A549 (cell line): ENCODE results near the gene CBARP. TPM values are rescaled to one million over a fixed set of nuclear protein-coding genes. Genes with fewer than 3 reads are reported as not detected.

Experiments
- ATAC-seq, 2 experiments: fragments of 200-7000 bp in 1 of 2; fragments of >200 bp in 1 of 2; cut with Nextera tagmentation in 1 of 2; cut with Tn5 transposase in 1 of 2; 3 replicates each; pipeline versions ENCODE4 v1.8.0 to v1.9.1; 2018 to 2020; ENCODE audit warnings: mild to moderate bottlenecking in 1 of 2, moderate library complexity in 1 of 2
- CTCF ChIA-PET: fragments of 300-600 bp; sonication (Branson Sonifier 250); formaldehyde crosslinking; extraction: SDS; loops from one replicate; lab custom pipeline; 2021; ENCODE audit warnings: antibody characterized with exemption, inconsistent platforms; lab: Yijun Ruan, JAX
- POLR2A ChIA-PET: fragments of 350-600 bp; formaldehyde crosslinking; extraction: SDS; loops from one replicate; lab custom pipeline; 2021; ENCODE audit warnings: antibody characterized with exemption, inconsistent platforms; lab: Yijun Ruan, JAX
- DNase-seq, 2 experiments: peaks; one replicate each; pipeline versions ENCODE4 v3.0.0 to v3.0.0-alpha.2; 2011 to 2016; ENCODE audit warnings: low read depth in 1 of 2, low spot score in 1 of 2
- FAIRE-seq: peaks from 2 replicates; lab custom pipeline; 2011; peaks lifted over from hg19 to GRCh38; lab: Jason Lieb, UNC
- H3K27ac ChIP-seq, 2 experiments: fragments of >200 bp; sonication (Bioruptor Twin); formaldehyde crosslinking; 3 replicates each; pipeline ENCODE4 v1.5.1; 2016 to 2017
- H3K4me1 ChIP-seq: fragments of >200 bp; sonication (Bioruptor Twin); formaldehyde crosslinking; 3 replicates; pipeline ENCODE4 v1.6.1; 2016
- H3K4me2 ChIP-seq: fragments of >200 bp; sonication (Bioruptor Twin); formaldehyde crosslinking; 3 replicates; pipeline ENCODE4 v1.6.1; 2016
- H3K4me3 ChIP-seq: fragments of >200 bp; sonication (Bioruptor Twin); formaldehyde crosslinking; 3 replicates; pipeline ENCODE4 v1.5.1; 2016
- H3K9me3 ChIP-seq: fragments of >200 bp; sonication (Bioruptor Twin); formaldehyde crosslinking; 3 replicates; pipeline ENCODE4 v1.6.1; 2016
- BHLHE40 ChIP-seq: IDR thresholded peaks from 2 replicates; pipeline ENCODE4 v1.6.1; 2012; ENCODE audit warnings: low read depth, low read length, inconsistent platforms
- E2F6 ChIP-seq: IDR thresholded peaks from 2 replicates; pipeline ENCODE4 v1.6.1; 2012; ENCODE audit warnings: low read depth, borderline replicate concordance
- EP300 ChIP-seq, 2 experiments: fragments of >200 bp; sonication (Bioruptor Twin); formaldehyde crosslinking; IDR thresholded peaks; 2 replicates in 1 of 2; 3 replicates in 1 of 2; pipeline ENCODE4 v1.6.1; 2016 to 2017
- GATA3 ChIP-seq: IDR thresholded peaks from 2 replicates; pipeline ENCODE4 v1.6.1; 2012; ENCODE audit warnings: borderline replicate concordance
- HOXA7 ChIP-seq: fragments of 250-450 bp; sonication (Bioruptor Pico); IDR thresholded peaks from 2 replicates; pipeline ENCODE4 v1.5.0; 2020; ENCODE audit warnings: mild to moderate bottlenecking, moderate library complexity
- JUN ChIP-seq, 2 experiments: fragments of >200 bp; sonication (Bioruptor Twin); formaldehyde crosslinking; IDR thresholded peaks; 2 replicates in 1 of 2; 3 replicates in 1 of 2; pipeline ENCODE4 v1.6.1; 2016 to 2017
- JUNB ChIP-seq: fragments of >200 bp; sonication (Bioruptor Twin); formaldehyde crosslinking; IDR thresholded peaks from 2 replicates; pipeline ENCODE4 v1.6.1; 2016
- KDM5A ChIP-seq: fragments of 200-600 bp; sonication (generic); IDR thresholded peaks from 2 replicates; pipeline ENCODE4 v1.6.1; 2016; ENCODE audit warnings: antibody characterized with exemption, mild to moderate bottlenecking
- POLR2A ChIP-seq: IDR thresholded peaks from 2 replicates; pipeline ENCODE4 v1.6.1; 2012; ENCODE audit warnings: mild to moderate bottlenecking, low read length
- POLR2AphosphoS2 ChIP-seq: conservative IDR thresholded peaks from 2 replicates; pipeline ENCODE4 v1.6.1; 2012; ENCODE audit warnings: low read length, improper control_type of control experiment, inconsistent platforms
- TP53 ChIP-seq: fragments of 250-450 bp; sonication (Bioruptor Pico); IDR thresholded peaks from 2 replicates; pipeline ENCODE4 v1.5.0; 2021; ENCODE audit warnings: mild to moderate bottlenecking, moderate library complexity
- WGBS: methylation state at CpG from one replicate; pipeline ENCODE4 v1.1.6; 2017; ENCODE audit errors: missing lambda C conversion rate; 5-methylcytosine and 5-hydroxymethylcytosine counted together
- polyA plus RNA-seq, 4 experiments: library from polyadenylated mRNA; depleted of rRNA in 3 of 4; stranded (reverse); fragments of >200 nt; fragmentation: RNase III in 1 of 4; extraction: RNeasy Plus Mini Kit Qiagen cat#74134 plus additional on column Dnase treatment in 1 of 4; gene quantifications; 2 replicates in 3 of 4; 3 replicates in 1 of 4; pipeline ENCODE4 v1.2.3, GENCODE V29; 2011 to 2017
- TF ChIP-seq, protein P1 (sequence below): fragments of >200 bp; sonication (Bioruptor Twin); formaldehyde crosslinking; IDR thresholded peaks from 3 replicates; pipeline ENCODE4 v1.6.1; 2016
- TF ChIP-seq, protein P2 (sequence below): IDR thresholded peaks from 2 replicates; pipeline ENCODE4 v1.6.1; 2012
- TF ChIP-seq, protein P3 (sequence below): fragments of 150-350 bp; IDR thresholded peaks from 2 replicates; pipeline ENCODE4 v1.6.1; 2014; ENCODE audit warnings: low read depth, mild to moderate bottlenecking, low read length

Gene CBARP
- polyA plus RNA-seq, 2 of the 4 experiments (the other 2 are of a cell fraction): 0.19 to 2.0 TPM

- no peak for TF ChIP-seq KDM5A
These were observed 29.2 kb upstream of the CBARP start (continued) for GRCh38 chr19:1266916-1267476.

DNA sequence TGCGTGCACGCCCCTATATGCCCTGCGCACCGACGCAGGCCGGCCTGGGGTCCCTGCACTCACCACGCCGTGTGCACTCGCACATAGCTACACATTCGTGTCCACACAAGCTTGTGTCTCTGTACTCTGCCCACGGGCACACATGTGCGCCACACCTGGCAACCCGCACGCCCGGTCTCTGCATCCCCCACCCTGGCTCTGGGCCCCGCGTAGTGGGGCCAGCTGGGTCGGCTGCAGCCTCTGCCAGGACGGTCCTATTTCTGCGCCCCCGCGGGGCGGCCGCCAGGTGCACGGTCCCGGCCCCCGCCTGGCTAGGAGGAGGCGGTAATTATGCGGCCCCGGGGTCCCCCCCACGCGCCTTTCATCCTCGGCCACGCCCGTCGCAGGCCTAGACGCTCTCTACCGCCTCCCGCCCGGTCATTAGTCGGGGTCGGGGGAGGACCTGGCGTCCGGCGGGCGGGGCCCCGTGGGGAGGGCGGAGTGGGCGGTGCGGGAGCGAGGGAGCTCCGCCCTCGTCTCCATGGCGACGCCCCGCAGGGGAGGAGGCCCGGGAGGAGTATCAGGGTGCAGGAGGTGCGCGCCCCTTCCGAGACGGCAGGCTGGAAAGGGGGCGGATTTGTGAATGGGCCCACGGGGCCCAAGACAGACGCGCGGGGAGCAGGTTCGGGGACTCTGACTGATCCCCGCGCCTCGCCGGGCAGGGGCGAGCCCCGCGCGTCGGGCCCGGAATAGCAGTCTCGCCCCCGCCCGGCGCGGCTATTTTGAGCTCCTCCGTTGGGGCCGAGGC is 28.5 kb upstream of the CBARP start:
- POLR2A ChIA-PET: interaction anchor here (0.6 to 3.8 kb wide), 7 partner anchors 9 to 417 kb away, joined by 3 to 42 read pairs (median 13); partner anchors contain the start of gene FAM174C
- Histone ChIP-seq H3K4me3 (peak overlapping the region; percentile 53), H3K27ac (peak overlapping the region; percentile 90 to 100), H3K4me1 (peaks cover 64% of the 10 kb centered on the region), H3K4me2 (peak overlapping the region; percentile 95)
- peak; percentile 18 to 55 for ATAC-seq
- CTCF ChIA-PET: interaction anchor here (0.6 to 18.7 kb wide), 17 partner anchors 9 to 290 kb away, joined by 3 to 500 read pairs (median 4); partner anchors contain the start of genes ATP5F1D and FAM174C
- FAIRE-seq: no peak
- TF ChIP-seq HOXA7 (0 out of 2 replicates have a peak, but pooled peaks have one; percentile 58), EP300 (IDR thresholded peaks at IDR 0.05) (0 out of 5 replicates have a peak, but pooled peaks of 1 of the 2 experiments have one; percentile 14), POLR2AphosphoS2 (no peak), E2F6 (peak; percentile 41; the same call in 1 of the 2 replicates), JUN (IDR thresholded peaks at IDR 0.05) (peak in 1 of 2 experiments; percentile 74; a peak in 2 of 5 replicates), TP53 (CRISPR knock-in tag) (no peak)
- TF ChIP-seq, protein P1, sequence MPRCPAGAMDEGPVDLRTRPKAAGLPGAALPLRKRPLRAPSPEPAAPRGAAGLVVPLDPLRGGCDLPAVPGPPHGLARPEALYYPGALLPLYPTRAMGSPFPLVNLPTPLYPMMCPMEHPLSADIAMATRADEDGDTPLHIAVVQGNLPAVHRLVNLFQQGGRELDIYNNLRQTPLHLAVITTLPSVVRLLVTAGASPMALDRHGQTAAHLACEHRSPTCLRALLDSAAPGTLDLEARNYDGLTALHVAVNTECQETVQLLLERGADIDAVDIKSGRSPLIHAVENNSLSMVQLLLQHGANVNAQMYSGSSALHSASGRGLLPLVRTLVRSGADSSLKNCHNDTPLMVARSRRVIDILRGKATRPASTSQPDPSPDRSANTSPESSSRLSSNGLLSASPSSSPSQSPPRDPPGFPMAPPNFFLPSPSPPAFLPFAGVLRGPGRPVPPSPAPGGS: 0 out of 3 replicates have a peak, but pooled peaks have one; percentile 3
- TF ChIP-seq, protein P2, sequence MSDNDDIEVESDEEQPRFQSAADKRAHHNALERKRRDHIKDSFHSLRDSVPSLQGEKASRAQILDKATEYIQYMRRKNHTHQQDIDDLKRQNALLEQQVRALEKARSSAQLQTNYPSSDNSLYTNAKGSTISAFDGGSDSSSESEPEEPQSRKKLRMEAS: peak; percentile 49; the same call in 1 of the 2 replicates
- TF ChIP-seq, all 56 proteins: peak for 6
- DNase-seq: peak; percentile 65 to 87
- no peaks in the 10 kb centered on the region for H3K9me3 ChIP-seq
- under 1% methylated on average over 21 of the region's 84 CpGs for WGBS

GRCh38 chr19:1265615-1266128 is 27.9 kb upstream of the CBARP start:
- FAIRE-seq: no peak
- POLR2A ChIA-PET: interaction anchor here (1.5 to 3.8 kb wide), 5 partner anchors 10 to 22 kb away, joined by 5 to 42 read pairs (median 14); partner anchors contain the start of gene FAM174C
- no peaks in the 10 kb centered on the region for H3K9me3 ChIP-seq
- DNase-seq: peak; percentile 31 to 67
- TF ChIP-seq BHLHE40 (no peak; the same call in 1 of the 2 replicates), GATA3 (peak; percentile 8; the same call in 1 of the 2 replicates), POLR2A (0 out of 2 replicates have a peak, but pooled peaks have one; percentile 5), JUNB (peak; percentile 5; the same call in 1 of the 2 replicates)
- TF ChIP-seq, protein P3, sequence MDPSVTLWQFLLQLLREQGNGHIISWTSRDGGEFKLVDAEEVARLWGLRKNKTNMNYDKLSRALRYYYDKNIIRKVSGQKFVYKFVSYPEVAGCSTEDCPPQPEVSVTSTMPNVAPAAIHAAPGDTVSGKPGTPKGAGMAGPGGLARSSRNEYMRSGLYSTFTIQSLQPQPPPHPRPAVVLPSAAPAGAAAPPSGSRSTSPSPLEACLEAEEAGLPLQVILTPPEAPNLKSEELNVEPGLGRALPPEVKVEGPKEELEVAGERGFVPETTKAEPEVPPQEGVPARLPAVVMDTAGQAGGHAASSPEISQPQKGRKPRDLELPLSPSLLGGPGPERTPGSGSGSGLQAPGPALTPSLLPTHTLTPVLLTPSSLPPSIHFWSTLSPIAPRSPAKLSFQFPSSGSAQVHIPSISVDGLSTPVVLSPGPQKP: no peak
- TF ChIP-seq, protein P1: peak; percentile 19; the same call in 1 of the 3 replicates
- TF ChIP-seq, all 56 proteins: peak for 4
- peaks cover 57% of the 10 kb centered on the region for H3K4me1 ChIP-seq
- WGBS: 4% methylated on average over 9 of the region's 28 CpGs
- H3K4me3 ChIP-seq: peak overlapping the region; percentile 53
- H3K4me2 ChIP-seq: peak overlapping the region; percentile 95
- CTCF ChIA-PET: interaction anchor here (1.2 to 18.7 kb wide), 7 partner anchors 10 to 223 kb away, joined by 3 to 500 read pairs (median 8); partner anchors contain the start of gene ATP5F1D
- H3K27ac ChIP-seq: peak overlapping the region; percentile 90 to 100
- ATAC-seq: peak; percentile 1 to 5; a peak in 5 of 6 replicates
